Measurements from ENCODE around the gene ALDH1A2.

GRCh38 chr15:58043192-58043903 lies 22.2 kb downstream of the ALDH1A2 start:
- TF ChIP-seq, protein P1, sequence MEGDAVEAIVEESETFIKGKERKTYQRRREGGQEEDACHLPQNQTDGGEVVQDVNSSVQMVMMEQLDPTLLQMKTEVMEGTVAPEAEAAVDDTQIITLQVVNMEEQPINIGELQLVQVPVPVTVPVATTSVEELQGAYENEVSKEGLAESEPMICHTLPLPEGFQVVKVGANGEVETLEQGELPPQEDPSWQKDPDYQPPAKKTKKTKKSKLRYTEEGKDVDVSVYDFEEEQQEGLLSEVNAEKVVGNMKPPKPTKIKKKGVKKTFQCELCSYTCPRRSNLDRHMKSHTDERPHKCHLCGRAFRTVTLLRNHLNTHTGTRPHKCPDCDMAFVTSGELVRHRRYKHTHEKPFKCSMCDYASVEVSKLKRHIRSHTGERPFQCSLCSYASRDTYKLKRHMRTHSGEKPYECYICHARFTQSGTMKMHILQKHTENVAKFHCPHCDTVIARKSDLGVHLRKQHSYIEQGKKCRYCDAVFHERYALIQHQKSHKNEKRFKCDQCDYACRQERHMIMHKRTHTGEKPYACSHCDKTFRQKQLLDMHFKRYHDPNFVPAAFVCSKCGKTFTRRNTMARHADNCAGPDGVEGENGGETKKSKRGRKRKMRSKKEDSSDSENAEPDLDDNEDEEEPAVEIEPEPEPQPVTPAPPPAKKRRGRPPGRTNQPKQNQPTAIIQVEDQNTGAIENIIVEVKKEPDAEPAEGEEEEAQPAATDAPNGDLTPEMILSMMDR (IDR thresholded peaks at IDR 0.05): peak; percentile 73; the same call in 1 of the 2 replicates
- TF ChIP-seq REST (IDR thresholded peaks at IDR 0.05; ENCODE audit: insufficient read depth in 1 of 2, low read depth in 2 of 2, low read length in 1 of 2) (no peak), SIN3A (IDR thresholded peaks at IDR 0.05; ENCODE audit: borderline replicate concordance, insufficient read depth, low read depth, low read length) (no peak), POLR2AphosphoS5 (IDR thresholded peaks at IDR 0.05; ENCODE audit: low read depth, low read length) (no peak), TCF7L2 (IDR thresholded peaks at IDR 0.05; ENCODE audit: low read depth, low read length) (no peak)

Measured in Panc1 (cell line).